HepG2 (cell line): Measurements from ENCODE around the gene KLF6.

ENCODE experiments used
- CTCF ChIP-seq: sonication (generic); formaldehyde crosslinking; IDR thresholded peaks from 2 replicates; pipeline ENCODE4 v1.5.0; 2020; ENCODE audit warnings: mild to moderate bottlenecking, missing genetic modification reagents, moderate library complexity
- GABPA ChIP-seq, 2 experiments: IDR thresholded peaks; 2 replicates each; pipeline ENCODE4 v1.6.1; 2011 to 2016; ENCODE audit warnings: low read depth in 2 of 2, low read length in 1 of 2, missing biosample characterization in 1 of 2, missing genetic modification characterization in 1 of 2
- HCFC1 ChIP-seq: fragments of 150-350 bp; IDR thresholded peaks from 2 replicates; pipeline ENCODE4 v1.6.1; 2014; ENCODE audit warnings: low read depth, low read length
- NKX3-1 ChIP-seq: sonication (generic); formaldehyde crosslinking; IDR thresholded peaks from 2 replicates; pipeline ENCODE4 v1.5.0; 2020; ENCODE audit warnings: missing genetic modification reagents
- SMC3 ChIP-seq: IDR thresholded peaks from 2 replicates; pipeline ENCODE4 v1.6.1; 2011; ENCODE audit warnings: low read length, improper control_type of control experiment
- STAT6 ChIP-seq: sonication (generic); formaldehyde crosslinking; IDR thresholded peaks from 2 replicates; pipeline ENCODE4 v1.4.0; 2020; ENCODE audit warnings: missing genetic modification reagents, mild to moderate bottlenecking, borderline replicate concordance
- ZBTB33 ChIP-seq: sonication (generic); formaldehyde crosslinking; IDR thresholded peaks from 2 replicates; pipeline ENCODE4 v1.4.0; 2020; ENCODE audit warnings: missing genetic modification reagents

- TF ChIP-seq GABPA (IDR thresholded peaks at IDR 0.05; ENCODE audit: low read depth, low read length) (no peak), GABPA (CRISPR knock-in tag; IDR thresholded peaks at IDR 0.05; ENCODE audit: low read depth) (no peak), NKX3-1 (CRISPR knock-in tag) (no peak), HCFC1 (no peak), CTCF (CRISPR knock-in tag) (no peak), STAT6 (CRISPR knock-in tag) (no peak), SMC3 (no peak), ZBTB33 (CRISPR knock-in tag) (no peak)
Observed at GRCh38 chr10:3770611-3771110, 14.3 kb downstream of the KLF6 start.
